Measurements from ENCODE around the gene GRID1.

DNA sequence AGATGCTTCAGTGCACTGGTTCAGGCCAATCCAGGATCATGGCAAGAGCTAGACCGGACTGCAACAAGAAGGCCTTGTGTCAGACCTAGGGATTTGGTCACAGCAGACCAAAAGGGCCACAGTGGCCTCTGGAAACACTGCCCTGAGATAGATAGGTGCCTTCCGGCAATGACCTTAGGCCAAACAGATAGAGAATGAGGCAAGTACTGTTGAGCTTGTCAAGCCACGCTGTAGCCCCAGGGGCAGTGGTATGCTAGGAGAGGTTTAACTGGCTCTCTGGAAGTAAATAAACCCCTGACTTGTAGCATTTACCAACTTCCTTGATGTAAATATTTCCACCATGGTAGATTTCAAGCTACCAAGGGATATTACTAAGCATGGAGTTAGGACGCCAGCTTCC lies 197.5 kb downstream of the GRID1 start:
- TF ChIP-seq CTCF (conservative IDR thresholded peaks at IDR 0.05) (no peak), EZH2 (IDR thresholded peaks at IDR 0.05; ENCODE audit: low read depth) (no peak)
